ENCODE measurements around the gene CHD5.

CHD5 gene

DNA sequence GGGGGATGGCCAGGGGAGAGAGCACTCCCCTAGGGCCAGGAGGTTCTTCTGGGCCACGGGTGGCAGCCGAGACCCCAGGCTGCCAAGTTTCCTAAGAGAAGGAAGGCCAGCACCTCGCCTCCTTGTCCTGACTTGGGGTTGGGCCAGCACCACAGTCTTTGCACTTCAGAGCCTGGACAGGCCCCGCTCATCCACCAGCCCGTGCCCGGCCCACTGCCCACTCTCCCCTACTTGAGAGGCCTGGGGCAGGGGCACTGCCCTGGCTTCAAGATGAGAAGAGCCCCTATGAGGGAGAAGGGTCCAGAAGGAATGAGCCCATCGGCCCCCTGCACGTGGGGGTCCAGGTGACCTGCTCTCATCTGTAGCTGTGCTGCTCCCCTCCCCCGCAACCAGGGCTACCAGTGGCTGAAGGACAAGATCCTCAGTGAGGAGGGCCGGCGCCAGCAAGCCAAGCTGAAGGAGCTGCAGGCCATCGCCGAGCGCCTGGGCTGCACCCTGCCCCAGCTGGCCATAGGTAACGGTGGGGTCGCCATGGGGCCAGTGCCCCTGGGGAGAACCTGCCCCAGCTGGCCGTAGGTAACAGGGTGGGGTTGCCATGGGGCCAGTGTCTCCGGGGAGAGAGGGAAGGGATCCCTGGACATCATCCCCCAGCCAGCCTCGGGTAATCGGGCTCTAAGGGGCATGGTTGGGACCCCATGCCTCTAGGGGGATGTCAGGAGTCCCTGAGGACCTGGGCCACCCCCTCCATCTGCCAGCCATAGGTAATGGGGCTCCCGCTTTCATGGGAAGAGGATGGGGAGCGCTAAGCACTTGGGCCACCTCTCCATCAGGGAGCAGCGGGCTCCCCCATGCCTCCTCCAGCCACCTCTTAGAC, 83.6 kb downstream of the CHD5 start:
- DNase-seq: no peak

GRCh38 chr1:6095511-6096242, 84.4 kb downstream of the CHD5 start:
- DNase-seq: no peak

- no peak for DNase-seq
Measured at GRCh38 chr1:6094801-6095505, 85.2 kb downstream of the CHD5 start.

DNA sequence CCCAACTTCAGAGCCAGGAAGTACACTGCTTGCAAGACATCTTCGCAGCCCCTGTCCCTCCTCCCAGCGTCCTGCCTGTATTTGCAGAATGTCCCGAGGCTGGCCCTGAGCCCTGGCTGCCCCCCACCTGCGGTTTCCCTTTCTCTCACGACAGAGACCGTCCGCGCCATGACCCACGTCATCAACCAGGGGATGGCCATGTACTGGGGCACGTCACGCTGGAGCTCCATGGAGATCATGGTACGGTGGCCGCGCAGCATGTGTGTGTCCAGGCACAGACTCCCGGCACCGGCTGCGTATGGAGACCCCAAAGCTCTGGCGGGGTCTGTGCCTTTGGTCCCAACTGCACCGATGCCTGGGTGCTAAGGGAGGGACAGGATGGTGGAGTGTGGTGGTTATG, 85.9 kb downstream of the CHD5 start:
- DNase-seq: no peak

GRCh38 chr1:6093611-6094010, 86.5 kb downstream of the CHD5 start:
- DNase-seq: no peak

- no peak for DNase-seq
Measured at GRCh38 chr1:6093071-6093470, 87.0 kb downstream of the CHD5 start.

DNA sequence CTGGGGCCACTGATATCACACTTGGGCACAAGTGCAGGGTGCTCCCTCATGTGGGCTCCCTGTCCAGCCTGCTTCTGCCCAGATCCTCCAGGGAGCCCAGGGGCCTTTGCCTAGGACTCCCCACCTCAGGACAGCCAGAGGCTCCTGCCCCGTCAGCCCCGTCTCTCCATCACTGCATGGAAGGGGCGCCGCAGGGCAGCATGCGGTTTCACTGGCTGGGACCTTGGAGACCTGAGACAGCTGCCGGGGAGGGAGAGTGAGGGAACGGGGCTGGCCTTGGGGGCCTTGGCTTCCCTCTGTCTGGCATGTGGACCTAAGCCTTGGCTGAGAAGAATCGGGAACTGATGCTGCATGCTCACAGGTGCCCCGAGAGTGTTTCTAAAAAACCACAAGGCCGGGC, 87.9 kb downstream of the CHD5 start:
- DNase-seq: no peak

DNA sequence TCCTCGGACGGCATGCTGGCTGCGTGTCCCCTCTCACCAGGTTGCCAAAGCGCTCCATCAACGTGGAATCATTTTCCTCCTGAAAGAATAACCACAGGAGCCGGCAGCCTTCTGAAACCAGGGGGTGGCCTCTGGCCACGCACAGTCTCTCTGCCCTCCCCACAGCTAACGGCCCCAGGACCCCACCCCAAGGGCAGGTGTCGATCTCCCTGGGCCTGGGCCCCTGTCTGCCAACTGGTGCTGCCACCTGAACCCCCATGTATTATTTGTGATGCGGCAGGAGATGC, 88.4 kb downstream of the CHD5 start:
- DNase-seq: no peak

GRCh38 chr1:6090996-6091822, 88.9 kb downstream of the CHD5 start:
- no peak for DNase-seq

DNA sequence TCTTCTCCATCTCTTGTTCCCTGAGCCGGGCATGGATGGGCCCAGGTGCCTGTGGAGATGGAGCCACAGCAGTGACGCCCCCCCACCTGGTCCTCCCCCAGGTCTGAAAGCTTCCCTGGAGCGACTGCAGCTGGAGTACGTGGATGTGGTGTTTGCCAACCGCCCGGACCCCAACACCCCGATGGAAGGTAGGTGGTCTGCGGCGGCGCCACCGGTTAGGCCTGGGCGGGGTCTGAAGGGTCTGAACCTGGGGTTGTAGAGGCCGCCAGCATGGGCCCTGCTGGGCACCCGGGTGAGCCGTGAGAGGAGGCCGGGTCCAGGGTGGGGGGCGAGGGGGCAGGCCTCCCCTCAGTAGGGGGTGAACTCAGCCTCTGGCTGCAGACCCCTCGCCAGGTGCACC, 89.8 kb downstream of the CHD5 start:
- no peak for DNase-seq

- no peak for DNase-seq
Measured at GRCh38 chr1:6088956-6089355, 91.2 kb downstream of the CHD5 start.

GRCh38 chr1:6087958-6088357, 92.2 kb downstream of the CHD5 start:
- no peak for DNase-seq

DNA sequence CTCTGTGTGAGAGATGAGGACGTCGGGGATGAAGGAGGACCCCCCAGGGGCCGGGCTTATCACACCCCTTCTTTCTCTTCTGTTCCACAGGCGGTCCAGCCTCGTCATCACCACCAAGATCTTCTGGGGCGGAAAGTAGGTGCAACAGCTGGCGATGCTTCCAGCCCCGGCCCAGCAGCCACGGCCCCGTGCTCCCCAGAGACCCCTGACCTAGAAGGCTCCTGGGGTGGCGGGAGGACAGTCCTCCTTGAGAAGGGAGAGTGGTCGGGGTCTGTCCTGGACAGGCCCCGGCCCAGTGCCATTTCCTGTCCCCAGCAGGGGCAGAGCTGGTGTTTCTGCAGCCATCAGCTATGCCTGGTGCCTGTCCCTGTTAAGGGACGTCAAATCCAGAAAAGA, 92.7 kb downstream of the CHD5 start:
- DNase-seq: no peak

GRCh38 chr1:6086762-6087376, 93.3 kb downstream of the CHD5 start:
- DNase-seq: no peak

DNA sequence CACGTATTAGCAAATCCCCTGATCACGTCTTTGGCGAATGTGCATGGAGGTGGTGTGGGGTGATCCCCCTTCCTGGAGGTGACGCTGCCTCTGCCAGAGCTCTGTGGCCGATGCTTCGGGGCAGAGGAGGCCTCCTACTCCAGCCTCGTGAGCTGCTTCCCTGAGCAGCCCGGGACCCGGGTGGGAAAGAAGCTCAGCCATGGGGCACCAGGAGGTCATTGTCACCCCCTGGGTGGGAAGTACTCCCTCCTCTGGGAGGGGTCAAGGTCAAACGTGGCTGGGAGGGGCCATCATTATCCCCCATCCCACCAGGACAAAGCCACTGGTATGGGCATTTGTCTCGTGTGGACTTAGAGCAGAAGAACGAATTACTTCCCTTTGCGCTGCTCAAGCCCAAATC, 93.8 kb downstream of the CHD5 start:
- no peak for DNase-seq

GRCh38 chr1:6085666-6086065, 94.5 kb downstream of the CHD5 start:
- no peak for DNase-seq

DNA sequence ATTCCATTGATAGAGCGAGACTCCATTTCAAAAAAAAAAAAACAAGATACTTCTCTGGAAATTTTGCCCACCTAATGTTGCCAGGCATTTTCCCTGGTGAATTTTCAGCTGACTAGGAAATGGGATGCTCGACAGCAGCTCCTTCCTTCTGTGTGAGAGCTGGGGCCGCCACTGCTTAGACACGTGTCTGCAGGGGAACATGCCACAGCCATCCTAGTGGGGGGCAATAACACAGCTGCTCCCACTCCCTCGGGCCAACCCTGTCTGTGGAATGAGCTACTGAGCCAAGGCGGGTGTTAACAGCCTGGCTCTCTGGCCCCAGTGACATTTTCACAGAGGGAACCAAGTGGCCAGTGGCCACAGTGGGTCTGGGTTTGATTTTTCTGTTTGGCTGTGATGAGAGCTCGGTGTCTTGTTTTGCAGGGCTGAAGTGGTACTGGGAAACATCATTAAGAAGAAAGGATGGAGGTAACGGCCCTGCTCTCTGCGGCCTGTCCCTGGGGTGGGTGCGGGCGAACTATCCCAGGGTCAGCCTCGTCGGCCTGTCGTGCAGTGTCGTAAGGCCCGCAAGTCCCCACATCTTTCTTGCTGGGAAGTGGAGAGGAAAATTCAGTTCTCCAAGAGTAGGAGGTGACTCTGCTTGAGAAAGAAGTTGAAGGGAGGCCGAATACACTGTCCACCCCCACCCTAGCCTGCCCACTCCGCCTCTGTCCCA, 95.2 kb downstream of the CHD5 start:
- DNase-seq: peak; percentile 45

DNA sequence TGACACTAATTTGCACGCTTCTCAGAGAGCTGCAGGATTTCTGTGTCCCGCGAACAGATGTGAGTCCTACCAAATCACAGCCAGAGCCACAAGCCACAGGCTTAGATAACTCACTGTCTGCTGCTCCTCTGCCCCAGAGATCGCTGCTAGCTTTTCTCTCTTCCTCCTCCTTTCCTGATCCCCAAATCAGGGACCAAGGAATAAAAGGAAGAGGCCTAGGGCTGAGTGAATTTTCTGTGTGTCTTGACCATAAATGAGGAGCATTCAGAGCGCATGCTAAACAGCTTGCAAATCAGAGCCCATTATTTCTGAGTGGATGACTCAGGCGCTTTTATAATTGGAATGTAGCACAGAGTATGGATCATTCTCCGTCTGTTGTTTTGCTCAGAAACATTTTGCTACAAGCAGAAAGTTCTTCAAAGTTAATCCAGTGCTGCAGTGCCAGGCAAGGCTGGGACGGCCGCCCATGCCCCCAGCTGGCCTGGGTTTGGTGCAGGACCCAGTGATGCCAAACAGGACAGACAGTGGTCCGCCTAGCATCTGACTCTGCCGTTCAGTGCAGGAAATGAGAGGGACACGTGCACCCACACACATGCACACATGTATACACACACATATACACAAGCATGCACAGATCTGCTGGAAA, 96.2 kb downstream of the CHD5 start:
- DNase-seq: peak; percentile 67

GRCh38 chr1:6083385-6083784, 96.7 kb downstream of the CHD5 start:
- DNase-seq: peak; percentile 65

- DNase-seq: peak; percentile 55
Measured at GRCh38 chr1:6082430-6082971, 97.6 kb downstream of the CHD5 start.

DNA sequence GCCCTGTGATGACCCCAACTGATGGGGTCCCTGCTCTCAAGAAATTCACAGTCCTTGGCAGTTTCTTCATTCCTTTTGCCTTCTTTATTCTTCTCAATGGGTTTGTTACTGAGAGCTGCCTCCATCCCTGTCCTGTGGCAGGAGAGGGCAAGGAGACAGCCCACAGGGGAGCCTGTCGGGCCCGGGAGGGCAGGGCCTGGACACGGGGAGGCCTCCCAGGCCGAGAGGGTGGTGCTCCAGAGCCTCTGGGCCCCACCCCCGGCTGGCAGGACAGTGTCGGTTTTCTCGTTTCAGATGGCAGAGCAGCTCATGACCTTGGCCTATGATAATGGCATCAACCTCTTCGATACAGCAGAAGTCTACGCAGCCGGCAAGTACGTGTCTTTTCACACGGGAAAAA, 98.2 kb downstream of the CHD5 start:
- no peak for DNase-seq
